Measurements from ENCODE around the gene DHRS12. TPM values are rescaled to one million over a fixed set of nuclear protein-coding genes. Genes with fewer than 3 reads are reported as not detected.

The DHRS12 gene
- total and polyA plus RNA-seq, 4 donors, result 11.8 to 23.5 (median 14.5) TPM

DNA sequence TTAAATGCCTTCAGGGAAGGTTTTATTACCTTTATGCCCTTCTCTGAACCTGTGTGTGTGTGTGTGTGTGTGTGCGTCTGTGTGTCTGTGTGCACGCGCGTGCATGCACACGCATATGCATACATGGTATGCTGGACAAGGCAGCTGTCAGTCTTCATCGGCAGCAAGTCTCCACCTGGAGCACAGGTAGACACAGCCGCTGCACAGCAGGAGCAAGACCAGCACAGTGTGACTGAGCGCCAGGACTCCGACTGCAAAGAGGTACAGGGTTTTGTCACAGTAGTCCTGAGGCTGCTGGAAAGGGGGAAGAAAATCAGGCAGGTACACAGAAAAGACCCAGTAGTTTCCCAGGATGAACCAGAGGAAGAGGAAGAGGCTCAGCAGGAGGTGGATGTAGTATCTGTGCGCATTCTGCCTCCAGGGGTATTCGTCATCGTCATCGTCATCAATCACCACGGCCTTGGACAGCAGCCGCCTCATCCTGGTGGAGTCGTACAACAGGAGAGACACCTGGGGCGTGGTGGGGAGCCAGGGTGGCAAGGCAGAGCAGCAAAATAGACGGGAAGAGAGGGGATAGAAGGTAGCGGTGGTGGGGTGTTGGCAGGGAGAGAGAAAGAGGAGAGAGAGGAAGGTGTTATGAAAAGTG is 12.8 kb upstream of the DHRS12 start:
- Histone ChIP-seq H3K4me3 (ENCODE audit: low read length in 2 of 2) (no peak overlapping the region), H3K4me1 (ENCODE audit: control insufficient read depth in 1 of 2, insufficient read depth in 2 of 2, low read length in 2 of 2) (no peaks in the 10 kb centered on the region), H3K27ac (ENCODE audit: low read depth in 1 of 2, low read length in 2 of 2) (no peak overlapping the region), H3K27me3 (ENCODE audit: control insufficient read depth in 1 of 2, insufficient read depth in 2 of 2, low read length in 1 of 2) (no peaks in the 10 kb centered on the region), H3K36me3 (ENCODE audit: control insufficient read depth in 1 of 2, insufficient read depth in 2 of 2, low read length in 1 of 2) (no peaks in the 10 kb centered on the region), H3K9me3 (ENCODE audit: control insufficient read depth, low read length) (no peaks in the 10 kb centered on the region)
- intact Hi-C loops (cut with DNase I), result loop anchor here (5.0 to 10.0 kb wide), 3 partner anchors 198 to 378 kb away; partner anchors contain the start of genes NEK5 (in 2 of the 2), ALG11 (in 1 of the 2) and ATP7B (in 1 of the 2)
- ATAC-seq (ENCODE audit: low FRiP score), result no peak
- 89 to 91% methylated on average over 19 of the region's 19 CpGs for WGBS, 2 donors
- DNase-seq, result no peak

DNA sequence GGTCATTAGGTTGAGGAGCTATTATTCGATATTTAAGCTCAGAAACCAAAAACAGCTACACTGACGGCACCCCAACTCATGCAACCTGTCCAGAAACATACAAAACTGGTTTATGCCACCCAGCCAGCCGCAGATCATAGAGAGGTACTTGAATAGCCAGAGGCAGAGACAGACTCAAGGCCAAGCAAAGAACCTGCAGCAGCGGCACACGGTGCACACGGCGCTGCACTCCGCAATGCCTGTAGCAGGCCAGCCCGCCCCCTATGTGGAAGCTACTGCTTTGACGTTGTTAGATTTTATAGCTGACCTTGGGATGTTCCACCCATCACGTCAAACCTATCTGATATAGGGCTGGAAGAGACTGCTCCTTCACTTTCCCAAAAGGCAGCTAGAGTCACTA is 11.9 kb upstream of the DHRS12 start:
- no peaks in the 10 kb centered on the region for H3K4me1 ChIP-seq (ENCODE audit: control insufficient read depth in 1 of 2, insufficient read depth in 2 of 2, low read length in 2 of 2)
- DNase-seq (no peak), ATAC-seq (ENCODE audit: low FRiP score) (no peak)
- no peaks in the 10 kb centered on the region for H3K27me3 ChIP-seq (ENCODE audit: control insufficient read depth in 1 of 2, insufficient read depth in 2 of 2, low read length in 1 of 2)
- no peaks in the 10 kb centered on the region for H3K9me3 ChIP-seq (ENCODE audit: control insufficient read depth, low read length)
- intact Hi-C loops (cut with DNase I), result loop anchor here (5.0 to 10.0 kb wide), 3 partner anchors 199 to 379 kb away; partner anchors contain the start of genes NEK5 (in 2 of the 2), ALG11 (in 1 of the 2) and ATP7B (in 1 of the 2)
- WGBS, 2 donors, result 91 to 93% methylated on average over 11 of the region's 11 CpGs
- no peaks in the 10 kb centered on the region for H3K36me3 ChIP-seq (ENCODE audit: control insufficient read depth in 1 of 2, insufficient read depth in 2 of 2, low read length in 1 of 2)
- no peak overlapping the region for H3K4me3 ChIP-seq (ENCODE audit: low read length in 2 of 2)
- no peak overlapping the region for H3K27ac ChIP-seq (ENCODE audit: low read depth in 1 of 2, low read length in 2 of 2)

DNA sequence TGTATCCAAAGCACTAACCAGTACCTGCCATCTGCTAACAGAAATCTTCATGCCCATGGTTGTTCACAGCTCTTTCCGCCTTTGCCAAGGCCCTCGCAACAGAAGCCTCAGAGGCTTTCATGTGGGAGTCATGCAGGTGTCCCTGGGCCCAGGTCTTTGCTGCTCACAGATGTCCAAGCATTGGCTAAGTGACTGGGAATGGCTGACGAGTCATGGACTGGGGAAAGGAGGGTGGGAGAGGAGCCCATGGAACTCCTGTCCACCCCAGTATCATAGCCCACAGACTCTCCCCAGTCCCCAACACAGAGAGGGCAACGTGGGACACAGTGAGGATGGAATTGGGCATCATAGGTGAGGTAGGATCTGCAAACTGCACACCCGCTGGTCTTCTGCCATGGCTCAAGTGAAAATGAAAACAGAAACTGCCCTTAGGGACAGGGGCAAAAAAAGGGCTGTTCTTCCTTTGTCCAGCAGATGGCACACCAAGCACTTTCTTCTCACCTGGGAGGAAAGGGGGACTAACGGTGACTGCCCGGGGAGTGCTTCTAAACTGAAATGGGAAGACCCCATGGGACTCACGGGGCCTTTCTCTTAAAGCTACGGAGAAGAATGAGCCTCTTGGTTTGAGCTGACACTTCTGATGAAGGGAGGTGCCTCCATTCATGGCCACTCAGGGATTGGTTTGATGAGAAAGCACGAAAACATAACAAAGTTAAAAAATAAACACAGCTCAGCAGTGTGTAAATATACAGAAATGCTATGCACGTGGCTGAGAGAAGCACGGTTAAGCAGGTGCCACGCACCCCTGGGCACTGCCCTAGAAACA is 11.1 kb upstream of the DHRS12 start:
- 24 to 26% methylated on average over 13 of the region's 13 CpGs for WGBS, 2 donors
- Histone ChIP-seq H3K27me3 (ENCODE audit: control insufficient read depth in 1 of 2, insufficient read depth in 2 of 2, low read length in 1 of 2) (no peaks in the 10 kb centered on the region), H3K4me1 (ENCODE audit: control insufficient read depth in 1 of 2, insufficient read depth in 2 of 2, low read length in 2 of 2) (no peaks in the 10 kb centered on the region), H3K27ac (ENCODE audit: low read depth in 1 of 2, low read length in 2 of 2) (no peak overlapping the region), H3K36me3 (ENCODE audit: control insufficient read depth in 1 of 2, insufficient read depth in 2 of 2, low read length in 1 of 2) (no peaks in the 10 kb centered on the region), H3K4me3 (ENCODE audit: low read length in 2 of 2) (no peak overlapping the region), H3K9me3 (ENCODE audit: control insufficient read depth, low read length) (no peaks in the 10 kb centered on the region)
- ATAC-seq (ENCODE audit: low FRiP score), result peak; percentile 78
- peak in 1 of 2 donors; percentile 68 for DNase-seq
- intact Hi-C loops (cut with DNase I), result loop anchor here (5.0 to 10.0 kb wide), 3 partner anchors 200 to 380 kb away; partner anchors contain the start of genes NEK5 (in 2 of the 2), ALG11 (in 1 of the 2) and ATP7B (in 1 of the 2)

DNA sequence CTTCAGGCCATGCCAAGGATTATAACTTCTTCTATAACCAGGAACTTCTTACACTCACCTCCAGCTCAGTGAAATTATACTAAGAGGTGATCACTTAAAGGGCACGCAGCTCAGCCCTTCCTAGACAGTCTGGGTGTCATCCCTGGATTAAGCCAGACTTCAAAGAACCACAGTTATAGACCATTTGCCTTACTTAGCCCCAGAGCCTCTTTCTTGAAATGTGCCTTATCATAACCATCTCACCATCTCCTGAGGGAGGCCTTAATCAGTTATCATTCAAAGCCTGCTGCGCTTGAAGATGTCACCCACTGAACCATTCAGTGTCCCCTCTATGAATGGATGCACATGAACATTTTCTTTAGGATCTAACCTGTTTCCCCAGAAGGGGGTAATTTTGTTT is 10.1 kb upstream of the DHRS12 start:
- Histone ChIP-seq H3K27me3 (ENCODE audit: control insufficient read depth in 1 of 2, insufficient read depth in 2 of 2, low read length in 1 of 2) (no peaks in the 10 kb centered on the region), H3K4me1 (ENCODE audit: control insufficient read depth in 1 of 2, insufficient read depth in 2 of 2, low read length in 2 of 2) (no peaks in the 10 kb centered on the region), H3K36me3 (ENCODE audit: control insufficient read depth in 1 of 2, insufficient read depth in 2 of 2, low read length in 1 of 2) (no peaks in the 10 kb centered on the region), H3K9me3 (ENCODE audit: control insufficient read depth, low read length) (no peaks in the 10 kb centered on the region), H3K27ac (ENCODE audit: low read depth in 1 of 2, low read length in 2 of 2) (no peak overlapping the region), H3K4me3 (ENCODE audit: low read length in 2 of 2) (no peak overlapping the region)
- no peak for DNase-seq
- 98% methylated on average over 2 of the region's 2 CpGs for WGBS, 2 donors
- no peak for ATAC-seq (ENCODE audit: low FRiP score)
- intact Hi-C loops (cut with DNase I), result loop anchor here in 1 of 2 donors (10.0 kb wide), 2 partner anchors 201 to 381 kb away; partner anchors contain the start of genes ALG11 and ATP7B

DNA sequence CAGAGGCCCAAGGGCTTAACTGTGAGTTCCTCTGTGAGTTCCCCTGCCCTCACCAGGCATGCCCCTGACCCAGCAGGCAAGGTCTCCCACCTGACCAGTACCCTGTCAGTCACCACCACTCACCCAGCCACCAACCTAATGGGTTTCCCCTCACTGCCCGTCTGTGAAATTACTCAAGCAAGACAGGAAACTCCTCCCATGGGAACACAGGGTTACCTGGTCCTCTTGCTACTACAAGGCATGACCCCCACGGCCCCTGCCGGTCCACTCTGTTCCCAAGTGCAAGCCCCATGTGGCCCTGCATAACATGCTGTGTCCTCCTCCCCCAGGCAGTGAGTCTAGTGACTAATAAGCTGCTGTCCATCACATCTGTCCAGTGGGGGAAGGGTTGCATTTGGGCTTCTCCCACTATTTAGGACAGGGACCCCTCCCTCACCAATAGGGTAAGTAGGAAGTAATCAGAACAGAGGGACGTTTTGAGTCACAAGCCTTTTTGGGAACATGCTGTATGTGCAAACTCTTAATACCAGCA is 8.0 kb upstream of the DHRS12 start:
- intact Hi-C loops (cut with DNase I), result loop anchor here in 1 of 2 donors (10.0 kb wide), 2 partner anchors 203 to 383 kb away; partner anchors contain the start of genes ALG11 and ATP7B
- Histone ChIP-seq H3K27ac (ENCODE audit: low read depth in 1 of 2, low read length in 2 of 2) (no peak overlapping the region), H3K27me3 (ENCODE audit: control insufficient read depth in 1 of 2, insufficient read depth in 2 of 2, low read length in 1 of 2) (no peaks in the 10 kb centered on the region), H3K36me3 (ENCODE audit: control insufficient read depth in 1 of 2, insufficient read depth in 2 of 2, low read length in 1 of 2) (no peaks in the 10 kb centered on the region), H3K4me3 (ENCODE audit: low read length in 2 of 2) (no peak overlapping the region), H3K9me3 (ENCODE audit: control insufficient read depth, low read length) (no peaks in the 10 kb centered on the region), H3K4me1 (ENCODE audit: control insufficient read depth in 1 of 2, insufficient read depth in 2 of 2, low read length in 2 of 2) (no peaks in the 10 kb centered on the region)
- ATAC-seq (ENCODE audit: low FRiP score) (no peak), DNase-seq (no peak)
- WGBS, 2 donors, result 60 to 64% methylated on average over 4 of the region's 4 CpGs

DNA sequence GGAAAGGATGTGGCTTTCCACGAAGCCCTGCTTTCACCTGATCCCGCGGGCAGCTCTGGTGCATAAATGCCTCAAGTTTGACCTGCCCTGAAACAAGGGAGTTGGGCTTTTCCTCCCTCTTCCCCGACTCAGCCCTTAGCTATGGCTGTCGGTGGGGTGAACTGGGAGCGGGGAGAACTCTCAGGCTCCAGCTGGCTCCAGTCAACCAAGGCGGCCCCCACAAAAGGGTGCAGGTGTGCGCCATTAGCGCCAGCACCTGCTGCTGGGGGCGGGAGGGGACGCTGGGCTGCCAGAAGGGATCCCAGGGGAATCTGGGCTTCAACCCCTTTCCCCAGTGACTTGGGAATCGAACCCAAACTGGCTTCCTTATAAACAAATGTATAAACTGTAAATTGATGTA is 7.1 kb upstream of the DHRS12 start:
- Histone ChIP-seq H3K4me3 (ENCODE audit: low read length in 2 of 2) (no peak overlapping the region), H3K27me3 (ENCODE audit: control insufficient read depth in 1 of 2, insufficient read depth in 2 of 2, low read length in 1 of 2) (no peaks in the 10 kb centered on the region), H3K27ac (ENCODE audit: low read depth in 1 of 2, low read length in 2 of 2) (no peak overlapping the region), H3K9me3 (ENCODE audit: control insufficient read depth, low read length) (no peaks in the 10 kb centered on the region), H3K4me1 (ENCODE audit: control insufficient read depth in 1 of 2, insufficient read depth in 2 of 2, low read length in 2 of 2) (no peaks in the 10 kb centered on the region), H3K36me3 (ENCODE audit: control insufficient read depth in 1 of 2, insufficient read depth in 2 of 2, low read length in 1 of 2) (no peaks in the 10 kb centered on the region)
- no peak for DNase-seq
- WGBS, 2 donors, result 76 to 87% methylated on average over 12 of the region's 12 CpGs
- intact Hi-C loops (cut with DNase I), result loop anchor here in 1 of 2 donors (10.0 kb wide), 2 partner anchors 204 to 384 kb away; partner anchors contain the start of genes ALG11 and ATP7B
- no peak for ATAC-seq (ENCODE audit: low FRiP score)

DNA sequence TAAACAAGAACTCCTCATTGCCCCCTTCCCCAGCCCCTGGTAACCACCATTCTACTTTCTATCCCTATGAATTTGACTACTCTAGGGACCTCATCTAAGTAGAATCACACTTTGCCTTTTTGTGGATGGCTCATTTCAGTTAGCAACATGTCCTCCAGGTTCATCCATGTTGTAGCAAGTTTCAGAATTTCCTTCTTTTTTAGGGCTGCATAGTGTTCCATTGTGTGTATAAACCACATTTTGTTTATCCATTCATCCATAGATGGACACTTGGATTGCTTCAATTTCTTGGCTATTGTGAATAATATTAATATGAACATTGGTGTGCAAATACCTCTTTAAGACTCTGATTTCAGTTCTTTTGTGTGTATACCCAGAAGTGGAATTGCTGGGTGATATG is 4.8 kb upstream of the DHRS12 start:
- Histone ChIP-seq H3K27me3 (ENCODE audit: control insufficient read depth in 1 of 2, insufficient read depth in 2 of 2, low read length in 1 of 2) (no peaks in the 10 kb centered on the region), H3K4me3 (ENCODE audit: low read length in 2 of 2) (no peak overlapping the region), H3K4me1 (ENCODE audit: control insufficient read depth in 1 of 2, insufficient read depth in 2 of 2, low read length in 2 of 2) (no peaks in the 10 kb centered on the region), H3K27ac (ENCODE audit: low read depth in 1 of 2, low read length in 2 of 2) (no peak overlapping the region), H3K36me3 (ENCODE audit: control insufficient read depth in 1 of 2, insufficient read depth in 2 of 2, low read length in 1 of 2) (no peaks in the 10 kb centered on the region), H3K9me3 (ENCODE audit: control insufficient read depth, low read length) (no peaks in the 10 kb centered on the region)
- intact Hi-C loops (cut with DNase I), result loop anchor here in 1 of 2 donors (10.0 kb wide), 1 partner anchor 364 kb away; no protein-coding TSS in a partner anchor
- ATAC-seq (ENCODE audit: low FRiP score), result no peak
- no peak for DNase-seq

DNA sequence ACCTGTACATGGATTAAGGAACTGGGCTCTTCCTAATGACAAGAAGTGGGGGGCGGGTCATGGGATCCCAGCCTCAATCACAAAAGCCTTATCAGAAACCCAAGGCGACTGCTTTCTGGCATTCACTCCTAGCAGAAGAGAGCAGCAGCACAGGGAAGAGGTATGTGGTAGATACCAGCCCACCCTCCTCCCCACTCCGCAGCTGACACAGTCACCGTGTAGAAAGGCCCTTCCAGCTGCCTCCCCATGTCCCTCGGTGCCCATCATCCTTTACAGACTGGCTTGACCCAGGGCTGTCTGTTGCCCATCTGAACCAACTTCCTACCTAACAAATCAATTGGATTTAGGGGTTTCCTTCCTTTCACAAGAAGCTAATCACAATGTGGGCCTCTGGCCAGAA is 3.1 kb upstream of the DHRS12 start:
- 71 to 75% methylated on average over 5 of the region's 5 CpGs for WGBS, 2 donors
- intact Hi-C loops (cut with DNase I), result loop anchor here in 1 of 2 donors (10.0 kb wide), 1 partner anchor 362 kb away; no protein-coding TSS in a partner anchor
- H3K9me3 ChIP-seq (ENCODE audit: control insufficient read depth, low read length), result no peaks in the 10 kb centered on the region
- H3K4me3 ChIP-seq (ENCODE audit: low read length in 2 of 2), result no peak overlapping the region
- H3K36me3 ChIP-seq (ENCODE audit: control insufficient read depth in 1 of 2, insufficient read depth in 2 of 2, low read length in 1 of 2), result no peaks in the 10 kb centered on the region
- DNase-seq (no peak), ATAC-seq (ENCODE audit: low FRiP score) (no peak)
- no peaks in the 10 kb centered on the region for H3K27me3 ChIP-seq (ENCODE audit: control insufficient read depth in 1 of 2, insufficient read depth in 2 of 2, low read length in 1 of 2)
- H3K27ac ChIP-seq (ENCODE audit: low read depth in 1 of 2, low read length in 2 of 2), result no peak overlapping the region
- peaks cover 2 to 6% of the 10 kb centered on the region in 2 donors for H3K4me1 ChIP-seq (ENCODE audit: control insufficient read depth in 1 of 2, insufficient read depth in 2 of 2, low read length in 2 of 2)

Data from aorta (tissue), 5 donors.